ENCODE results near the gene SLC11A2.

Gene SLC11A2

DNA sequence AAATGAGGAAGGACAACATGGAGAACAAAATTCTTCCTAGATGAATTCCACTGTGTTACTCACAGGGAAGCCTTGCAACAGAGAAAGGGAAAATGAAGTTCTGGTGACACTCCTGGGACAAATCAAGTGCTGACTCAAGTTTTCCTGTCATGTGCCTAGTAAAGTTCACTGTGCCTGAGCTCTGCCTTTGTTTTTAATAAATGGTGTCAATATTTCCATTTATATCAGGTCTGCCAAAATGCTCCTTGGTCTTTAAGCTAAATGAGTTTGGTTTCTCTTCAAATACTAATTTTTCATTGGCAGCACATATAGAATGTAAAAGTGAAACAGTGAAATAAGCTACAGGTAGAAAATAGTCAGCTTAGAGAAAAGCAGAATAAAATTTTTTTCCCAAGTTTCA, 40.9 kb downstream of the SLC11A2 start:
- H3F3A ChIP-seq (ENCODE audit: control insufficient read depth, insufficient read depth) = peaks cover 4% of the 10 kb centered on the region; the same call in 1 of the 2 replicates
- H3K79me2 ChIP-seq (ENCODE audit: control insufficient read depth, low read length) = no peaks in the 10 kb centered on the region
- no peak overlapping the region for H3K4me2 ChIP-seq (ENCODE audit: low read length)
- no peaks in the 10 kb centered on the region for H3K27me3 ChIP-seq (ENCODE audit: control insufficient read depth, low read length)
- H3K9me3 ChIP-seq (ENCODE audit: control insufficient read depth, insufficient read depth, low read length) = no peaks in the 10 kb centered on the region
- H3K4me3 ChIP-seq (ENCODE audit: low read length) = no peak overlapping the region
- no peaks in the 10 kb centered on the region for H3K9me2 ChIP-seq (replicated peaks; ENCODE audit: control insufficient read depth, low read length)
- no peaks in the 10 kb centered on the region for H3K4me1 ChIP-seq (ENCODE audit: control insufficient read depth, low read length)
- TF ChIP-seq, protein P1, sequence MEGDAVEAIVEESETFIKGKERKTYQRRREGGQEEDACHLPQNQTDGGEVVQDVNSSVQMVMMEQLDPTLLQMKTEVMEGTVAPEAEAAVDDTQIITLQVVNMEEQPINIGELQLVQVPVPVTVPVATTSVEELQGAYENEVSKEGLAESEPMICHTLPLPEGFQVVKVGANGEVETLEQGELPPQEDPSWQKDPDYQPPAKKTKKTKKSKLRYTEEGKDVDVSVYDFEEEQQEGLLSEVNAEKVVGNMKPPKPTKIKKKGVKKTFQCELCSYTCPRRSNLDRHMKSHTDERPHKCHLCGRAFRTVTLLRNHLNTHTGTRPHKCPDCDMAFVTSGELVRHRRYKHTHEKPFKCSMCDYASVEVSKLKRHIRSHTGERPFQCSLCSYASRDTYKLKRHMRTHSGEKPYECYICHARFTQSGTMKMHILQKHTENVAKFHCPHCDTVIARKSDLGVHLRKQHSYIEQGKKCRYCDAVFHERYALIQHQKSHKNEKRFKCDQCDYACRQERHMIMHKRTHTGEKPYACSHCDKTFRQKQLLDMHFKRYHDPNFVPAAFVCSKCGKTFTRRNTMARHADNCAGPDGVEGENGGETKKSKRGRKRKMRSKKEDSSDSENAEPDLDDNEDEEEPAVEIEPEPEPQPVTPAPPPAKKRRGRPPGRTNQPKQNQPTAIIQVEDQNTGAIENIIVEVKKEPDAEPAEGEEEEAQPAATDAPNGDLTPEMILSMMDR (IDR thresholded peaks at IDR 0.05; ENCODE audit: low read depth, low read length, poor library complexity, severe bottlenecking) = no peak
- no peak for TF ChIP-seq EZH2phosphoT487 (IDR thresholded peaks at IDR 0.05; ENCODE audit: borderline replicate concordance, low read length)
- H4K20me1 ChIP-seq (ENCODE audit: control insufficient read depth, insufficient read depth, low read depth, low read length) = no peaks in the 10 kb centered on the region
- peaks cover 23% of the 10 kb centered on the region for H3K36me3 ChIP-seq (ENCODE audit: control insufficient read depth, low read length)
- H3K27ac ChIP-seq (ENCODE audit: low read depth, low read length) = no peak overlapping the region

DNA sequence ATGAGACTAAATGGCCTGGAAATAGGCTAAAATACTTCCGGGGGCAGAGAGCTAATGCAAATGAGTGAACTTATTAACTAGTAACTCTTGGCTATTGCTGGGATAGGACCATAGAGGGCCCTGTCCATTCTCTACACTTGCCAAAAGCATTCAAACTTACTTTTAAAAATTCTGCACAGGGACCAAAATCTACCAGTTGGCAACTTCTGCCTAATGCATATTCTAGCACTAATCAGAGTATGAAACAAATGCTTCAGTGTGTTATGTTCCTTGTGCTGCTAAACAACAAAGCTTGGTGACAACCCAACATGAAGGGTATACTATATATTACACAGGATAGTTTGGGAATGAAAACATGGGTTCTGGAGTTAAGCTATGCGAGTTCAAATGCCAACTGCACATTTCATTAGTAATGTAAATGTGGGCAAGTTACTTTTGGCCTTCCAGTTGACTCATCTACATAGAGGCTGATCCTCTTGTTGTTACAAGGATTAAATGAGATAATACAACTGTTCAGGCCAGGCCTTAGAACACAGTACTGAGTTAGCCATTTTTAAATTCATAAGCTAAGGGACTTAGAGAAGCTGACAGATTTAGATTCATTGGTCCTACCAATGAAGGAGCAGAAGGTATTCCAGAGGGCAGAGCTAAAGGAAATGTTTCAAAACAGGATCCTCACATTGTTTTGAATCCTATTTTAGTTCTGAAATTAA, 41.4 kb downstream of the SLC11A2 start:
- H3K27ac ChIP-seq (ENCODE audit: low read depth, low read length) = no peak overlapping the region
- no peaks in the 10 kb centered on the region for H3K9me2 ChIP-seq (replicated peaks; ENCODE audit: control insufficient read depth, low read length)
- H3K36me3 ChIP-seq (ENCODE audit: control insufficient read depth, low read length) = peaks cover 20% of the 10 kb centered on the region
- no peaks in the 10 kb centered on the region for H3K9me3 ChIP-seq (ENCODE audit: control insufficient read depth, insufficient read depth, low read length)
- no peaks in the 10 kb centered on the region for H4K20me1 ChIP-seq (ENCODE audit: control insufficient read depth, insufficient read depth, low read depth, low read length)
- H3K4me3 ChIP-seq (ENCODE audit: low read length) = no peak overlapping the region
- no peak overlapping the region for H3K4me2 ChIP-seq (ENCODE audit: low read length)
- no peaks in the 10 kb centered on the region for H3K27me3 ChIP-seq (ENCODE audit: control insufficient read depth, low read length)
- peaks cover 4% of the 10 kb centered on the region; the same call in 1 of the 2 replicates for H3F3A ChIP-seq (ENCODE audit: control insufficient read depth, insufficient read depth)
- H3K79me2 ChIP-seq (ENCODE audit: control insufficient read depth, low read length) = no peaks in the 10 kb centered on the region
- no peak for TF ChIP-seq EZH2phosphoT487 (IDR thresholded peaks at IDR 0.05; ENCODE audit: borderline replicate concordance, low read length)
- TF ChIP-seq, protein P1 (IDR thresholded peaks at IDR 0.05; ENCODE audit: low read depth, low read length, poor library complexity, severe bottlenecking) = no peak
- no peaks in the 10 kb centered on the region for H3K4me1 ChIP-seq (ENCODE audit: control insufficient read depth, low read length)

DNA sequence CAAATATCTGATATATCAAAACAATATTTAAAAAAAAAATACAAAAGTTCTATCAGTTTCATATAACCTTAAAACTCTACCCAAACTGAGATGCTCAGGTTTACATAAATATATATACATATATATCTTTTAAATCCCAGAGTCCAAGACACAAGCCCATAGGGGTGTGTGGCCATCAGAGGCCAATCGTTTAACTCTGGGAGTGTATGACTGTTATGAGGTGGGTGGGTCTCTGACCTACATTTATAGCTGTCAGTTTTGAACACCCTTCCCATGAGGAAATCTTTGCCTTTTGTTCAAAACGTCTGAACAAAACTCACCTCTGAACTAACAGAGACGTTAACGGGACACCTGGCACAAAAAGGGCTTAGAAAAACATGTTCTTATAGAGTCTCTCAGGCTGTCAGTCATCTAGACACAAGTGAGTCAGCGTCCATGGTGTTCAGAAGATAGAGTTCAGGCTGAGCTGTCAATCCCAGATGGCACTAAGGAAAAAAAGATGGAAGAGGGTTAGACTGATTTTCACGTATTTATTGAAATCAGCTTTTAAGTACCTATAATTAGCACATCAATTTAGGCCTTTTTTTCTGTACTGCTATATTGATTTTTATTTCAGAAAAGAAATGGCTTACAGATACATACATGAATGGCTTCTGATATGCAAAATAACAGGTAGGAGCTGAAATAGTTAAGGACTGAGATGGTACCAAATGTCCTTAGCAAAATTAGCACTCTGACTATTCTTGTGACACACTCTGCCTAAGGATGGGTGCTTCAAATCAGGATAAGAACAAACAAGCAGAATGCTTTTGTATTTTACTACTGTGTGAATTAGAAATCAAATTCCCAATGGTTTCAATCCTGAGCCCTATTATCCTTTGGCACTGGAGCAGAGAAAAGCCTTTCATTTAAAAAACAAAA, 44.6 kb downstream of the SLC11A2 start:
- Histone ChIP-seq H3K9me3 (ENCODE audit: control insufficient read depth, insufficient read depth, low read length) (no peaks in the 10 kb centered on the region), H3K36me3 (ENCODE audit: control insufficient read depth, low read length) (peaks cover 3% of the 10 kb centered on the region), H3K27me3 (ENCODE audit: control insufficient read depth, low read length) (no peaks in the 10 kb centered on the region), H3K9me2 (replicated peaks; ENCODE audit: control insufficient read depth, low read length) (no peaks in the 10 kb centered on the region), H3K79me2 (ENCODE audit: control insufficient read depth, low read length) (no peaks in the 10 kb centered on the region), H3F3A (ENCODE audit: control insufficient read depth, insufficient read depth) (no peaks in the 10 kb centered on the region), H3K4me1 (ENCODE audit: control insufficient read depth, low read length) (no peaks in the 10 kb centered on the region), H4K20me1 (ENCODE audit: control insufficient read depth, insufficient read depth, low read depth, low read length) (no peaks in the 10 kb centered on the region), H3K27ac (ENCODE audit: low read depth, low read length) (no peak overlapping the region), H3K4me2 (ENCODE audit: low read length) (no peak overlapping the region), H3K4me3 (ENCODE audit: low read length) (no peak overlapping the region)
- TF ChIP-seq EZH2phosphoT487 (IDR thresholded peaks at IDR 0.05; ENCODE audit: borderline replicate concordance, low read length) = no peak
- TF ChIP-seq, protein P1 (IDR thresholded peaks at IDR 0.05; ENCODE audit: low read depth, low read length, poor library complexity, severe bottlenecking) = no peak
